Left kidney (tissue), 2 donors: Measurements from ENCODE around the gene CPOX. TPM values are rescaled to one million over a fixed set of nuclear protein-coding genes. Genes with fewer than 3 reads are reported as not detected.

Experiments
- DNase-seq: peaks from one replicate; pipeline ENCODE4 v3.0.0-alpha.2; 2013
- polyA plus RNA-seq: library from polyadenylated mRNA; unstranded; fragments of 120-200 nt; gene quantifications from one replicate; pipeline ENCODE4 v1.2.1, GENCODE V29; 2013; ENCODE audit not compliant: insufficient read length

CPOX gene
- polyA plus RNA-seq, 1 donor, result 27.1 TPM

- no peak for DNase-seq
These were observed 53.1 kb downstream of the CPOX start for GRCh38 chr3:98540346-98540745.

DNA sequence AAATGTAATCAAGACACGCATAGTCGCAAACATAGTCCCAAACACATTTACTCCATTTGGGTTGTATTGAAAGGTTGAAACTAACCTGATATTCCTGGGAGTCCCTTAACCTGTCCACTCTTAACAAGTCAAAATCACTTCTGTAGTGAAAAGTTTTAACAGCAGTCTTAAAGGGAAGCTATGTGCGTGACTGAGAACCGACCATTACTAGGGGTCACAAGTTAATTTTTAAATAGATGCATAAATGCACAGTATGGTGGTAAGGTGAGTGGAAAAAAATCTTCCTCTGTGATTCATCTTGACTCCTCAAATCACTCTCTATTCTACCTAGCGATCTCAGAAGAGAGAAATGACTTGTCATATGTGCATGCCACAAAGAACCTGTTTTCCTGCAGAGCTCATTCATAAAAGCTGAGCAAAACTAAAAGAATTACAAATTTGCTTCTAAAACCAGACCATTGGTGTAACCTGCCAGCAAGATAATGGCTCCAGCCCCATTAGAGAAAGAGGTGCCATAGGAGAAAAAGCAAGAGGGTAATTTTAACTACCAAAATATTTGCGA lies 56.9 kb downstream of the CPOX start:
- DNase-seq, result no peak

DNA sequence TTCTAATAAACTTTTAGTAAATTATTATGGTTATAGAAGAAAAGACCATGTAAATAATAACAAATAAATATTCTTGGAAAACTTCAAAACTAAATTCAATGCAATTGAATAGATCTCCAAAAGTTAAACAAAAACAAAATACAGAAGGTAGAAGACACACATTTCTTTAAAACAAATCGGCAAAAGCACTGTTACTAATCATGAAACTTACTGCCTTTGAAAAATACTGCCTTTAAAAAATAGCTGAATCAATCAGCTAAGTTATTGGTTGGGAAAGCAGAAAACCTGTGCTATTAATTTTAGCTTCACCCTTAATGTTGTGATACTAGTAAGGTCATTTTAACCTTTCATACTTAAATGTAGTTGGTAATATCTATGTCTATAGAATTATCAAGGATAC lies 58.7 kb downstream of the CPOX start:
- DNase-seq, result no peak

DNA sequence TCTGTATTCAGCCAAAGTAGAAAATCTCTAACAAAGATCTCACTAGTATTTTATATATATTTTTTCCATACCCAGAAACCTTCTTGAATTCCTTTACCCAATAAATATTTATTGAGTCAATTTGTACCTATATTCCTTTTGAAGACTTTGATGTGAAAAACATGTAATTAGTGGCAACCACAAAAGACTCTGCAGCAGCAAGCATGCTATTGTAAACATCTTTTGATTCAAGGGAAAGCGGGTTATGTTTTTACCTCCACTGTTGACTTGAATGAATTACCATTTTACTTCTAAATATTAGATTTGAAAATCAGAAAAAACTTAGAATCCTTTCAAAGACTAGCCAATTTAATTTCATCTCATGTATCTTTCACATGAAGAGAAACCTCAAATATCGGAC lies 59.2 kb downstream of the CPOX start:
- no peak for DNase-seq

- DNase-seq, result no peak
These were observed 60.5 kb downstream of the CPOX start for GRCh38 chr3:98532709-98533571.

- DNase-seq, result no peak
These were observed 61.2 kb downstream of the CPOX start for GRCh38 chr3:98532275-98532637.

DNA sequence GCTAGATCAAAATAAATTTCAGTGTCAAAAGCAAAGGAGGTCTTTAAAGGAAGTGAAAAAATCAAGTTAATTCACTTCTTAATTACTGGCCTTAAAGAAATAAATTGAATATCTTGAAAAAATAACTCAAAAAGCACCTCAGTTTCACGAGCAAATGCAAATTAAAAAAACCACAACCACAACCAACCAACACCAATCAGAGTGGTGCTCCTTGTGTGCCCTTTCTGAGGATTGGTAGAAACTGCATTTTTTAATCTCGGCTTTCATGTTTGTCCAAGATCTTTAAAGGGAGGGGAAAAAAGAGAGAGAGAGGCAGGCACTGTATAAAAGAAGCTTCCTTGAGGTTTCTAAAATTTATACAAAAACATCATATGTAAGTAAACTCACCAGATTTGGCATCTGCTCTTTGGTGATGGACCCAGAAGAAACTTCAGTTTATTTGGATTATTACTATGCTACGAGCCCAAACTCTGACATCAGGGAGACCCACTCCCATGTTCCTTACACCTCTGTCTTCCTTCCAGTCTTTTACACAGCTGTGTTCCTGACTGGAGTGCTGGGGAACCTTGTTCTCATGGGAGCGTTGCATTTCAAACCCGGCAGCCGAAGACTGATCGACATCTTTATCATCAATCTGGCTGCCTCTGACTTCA lies 61.7 kb downstream of the CPOX start, which contains the start of gene GPR15:
Gene GPR15, plus strand, starts transcription at position 357 of the 653 bp plus-strand sequence. Its CDS starts 56 bp downstream, at position 413.
- no peak for DNase-seq

GRCh38 chr3:98530676-98531075 lies 62.7 kb downstream of the CPOX start:
- DNase-seq, result no peak

- DNase-seq, result no peak
These were observed 63.5 kb downstream of the CPOX start for GRCh38 chr3:98529856-98530459.

Other genes starting within 250 kb of the CPOX start
- gene OR5K4, start 239.8 kb downstream of the CPOX start, polyA plus RNA-seq, result not detected
- gene OR5K3, start 202.9 kb downstream of the CPOX start, polyA plus RNA-seq, result not detected
- not detected for gene OR5K1, start 130.4 kb downstream of the CPOX start, polyA plus RNA-seq
- gene OR5K2, start 95.9 kb downstream of the CPOX start, polyA plus RNA-seq, result 1.2 TPM
- gene CLDND1, start 70.7 kb downstream of the CPOX start, polyA plus RNA-seq, result 193 TPM
- gene GPR15, start 61.6 kb downstream of the CPOX start, polyA plus RNA-seq, result not detected
- 100 TPM for gene ST3GAL6, start 169.7 kb upstream of the CPOX start, polyA plus RNA-seq